HG03520 (cell line): ENCODE results near the gene POLR2H.
A peak's percentile ranks its signal among the peaks of the same experiment; 100 is the strongest.

ENCODE experiments used
- ATAC-seq: cut with Tn5 transposase; IDR thresholded peaks from one replicate; pipeline ENCODE4 v1.9.1; 2021; ENCODE audit warnings: mild to moderate bottlenecking, moderate library complexity; ENCODE audit not compliant: unreplicated experiment

The POLR2H gene

DNA sequence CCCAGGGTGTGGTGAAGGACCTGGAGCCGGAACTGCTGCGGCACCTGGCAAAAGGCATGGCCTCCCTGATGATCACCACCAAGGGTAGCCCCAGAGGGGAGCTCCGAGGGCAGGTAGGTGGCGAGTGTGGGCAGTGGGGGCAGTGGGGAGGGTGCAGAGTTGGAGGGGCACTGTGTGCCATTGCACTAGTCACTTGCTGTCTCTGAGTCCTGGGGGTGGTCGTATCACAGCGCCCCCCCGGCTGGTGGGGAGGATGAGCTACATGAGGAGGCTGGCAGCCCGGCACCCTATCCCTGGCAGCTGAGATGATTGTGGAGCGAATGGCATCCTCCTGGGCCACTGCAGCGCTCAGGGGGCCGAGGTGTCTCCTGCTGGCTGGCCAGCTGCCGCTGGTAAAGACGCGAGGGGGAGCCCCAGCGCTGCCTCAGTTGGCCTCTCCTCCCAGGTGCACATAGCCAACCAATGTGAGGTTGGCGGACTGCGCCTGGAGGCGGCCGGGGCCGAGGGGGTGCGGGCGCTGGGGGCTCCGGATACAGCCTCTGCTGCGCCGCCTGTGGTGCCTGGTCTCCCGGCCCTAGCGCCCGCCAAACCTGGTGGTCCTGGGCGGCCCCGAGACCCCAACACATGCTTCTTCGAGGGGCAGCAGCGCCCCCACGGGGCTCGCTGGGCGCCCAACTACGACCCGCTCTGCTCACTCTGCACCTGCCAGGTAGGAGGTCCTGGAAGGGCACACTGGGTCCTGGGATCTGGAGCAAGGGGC lies 24.7 kb downstream of the POLR2H start:
- ATAC-seq, result no peak

DNA sequence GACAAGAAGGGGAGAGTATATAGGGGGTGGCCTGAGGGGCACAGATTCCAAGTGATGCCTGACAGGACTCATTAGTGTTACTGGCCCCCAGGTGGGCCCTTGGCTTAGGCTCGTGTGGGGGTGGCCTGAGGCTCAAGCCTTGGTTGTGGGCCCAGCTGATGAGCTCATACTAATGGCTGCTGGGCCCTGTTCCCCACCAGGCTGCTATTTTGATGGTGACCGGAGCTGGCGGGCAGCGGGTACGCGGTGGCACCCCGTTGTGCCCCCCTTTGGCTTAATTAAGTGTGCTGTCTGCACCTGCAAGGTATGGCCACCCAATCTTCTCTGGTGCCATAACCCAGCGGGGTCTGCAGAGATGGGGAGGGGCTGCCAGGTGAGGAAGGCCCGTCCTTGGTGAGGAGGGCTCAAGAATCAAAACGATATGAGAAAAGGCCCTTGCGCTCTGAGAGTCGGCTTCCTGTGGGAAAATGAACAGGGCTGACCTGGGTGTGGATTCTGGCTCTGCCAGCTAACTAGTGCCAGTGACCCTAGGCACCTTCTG lies 25.7 kb downstream of the POLR2H start:
- no peak for ATAC-seq

DNA sequence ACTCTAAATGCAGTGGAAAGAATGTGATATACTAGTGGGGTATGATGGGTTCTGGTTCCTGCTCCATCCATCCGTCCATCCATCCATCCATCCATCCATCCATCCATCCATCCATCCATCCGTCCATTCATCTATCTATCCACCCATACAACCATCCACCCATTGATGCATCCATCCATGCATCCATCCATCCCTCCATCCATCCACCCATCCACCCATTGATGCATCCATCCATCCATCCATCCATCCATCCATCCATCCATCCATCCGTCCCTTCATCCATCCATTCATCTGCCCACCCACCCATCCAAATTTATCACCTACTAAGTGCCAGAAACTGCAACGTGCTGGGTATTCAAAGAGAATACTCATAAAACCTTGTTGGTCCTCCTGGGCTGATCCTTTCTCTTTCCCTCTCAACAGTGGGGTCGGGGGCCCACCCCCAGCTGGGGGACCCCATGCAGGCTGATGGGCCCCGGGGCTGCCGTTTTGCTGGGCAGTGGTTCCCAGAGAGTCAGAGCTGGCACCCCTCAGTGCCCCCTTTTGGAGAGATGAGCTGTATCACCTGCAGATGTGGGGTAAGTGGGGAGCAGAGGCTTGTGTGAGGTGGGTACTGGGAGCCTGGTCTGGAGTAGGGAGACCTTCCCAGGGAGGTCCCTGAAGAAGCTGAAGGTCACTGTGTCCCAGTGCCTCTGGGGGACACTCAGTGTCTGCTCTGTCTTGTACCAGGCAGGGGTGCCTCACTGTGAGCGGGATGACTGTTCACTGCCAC lies 26.8 kb downstream of the POLR2H start:
- ATAC-seq, result no peak

DNA sequence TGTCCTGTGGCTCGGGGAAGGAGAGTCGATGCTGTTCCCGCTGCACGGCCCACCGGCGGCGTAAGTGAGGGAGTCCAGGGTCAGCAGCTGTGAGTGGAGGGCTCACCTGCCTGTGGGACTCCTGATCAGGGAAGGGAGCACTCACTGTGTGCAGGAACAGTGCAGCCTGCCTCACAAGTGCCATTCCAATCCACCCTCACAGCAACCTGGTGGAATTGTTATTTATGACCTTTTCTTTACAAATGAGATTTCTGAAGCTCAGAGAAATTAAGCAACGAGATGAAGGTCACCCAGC lies 27.4 kb downstream of the POLR2H start:
- no peak for ATAC-seq

DNA sequence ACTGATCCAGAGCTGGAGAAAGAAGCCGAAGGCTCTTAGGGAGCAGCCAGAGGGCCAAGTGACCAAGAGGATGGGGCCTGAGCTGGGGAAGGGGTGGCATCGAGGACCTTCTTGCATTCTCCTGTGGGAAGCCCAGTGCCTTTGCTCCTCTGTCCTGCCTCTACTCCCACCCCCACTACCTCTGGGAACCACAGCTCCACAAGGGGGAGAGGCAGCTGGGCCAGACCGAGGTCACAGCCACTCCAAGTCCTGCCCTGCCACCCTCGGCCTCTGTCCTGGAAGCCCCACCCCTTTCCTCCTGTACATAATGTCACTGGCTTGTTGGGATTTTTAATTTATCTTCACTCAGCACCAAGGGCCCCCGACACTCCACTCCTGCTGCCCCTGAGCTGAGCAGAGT lies 27.9 kb downstream of the POLR2H start:
- ATAC-seq, result no peak

DNA sequence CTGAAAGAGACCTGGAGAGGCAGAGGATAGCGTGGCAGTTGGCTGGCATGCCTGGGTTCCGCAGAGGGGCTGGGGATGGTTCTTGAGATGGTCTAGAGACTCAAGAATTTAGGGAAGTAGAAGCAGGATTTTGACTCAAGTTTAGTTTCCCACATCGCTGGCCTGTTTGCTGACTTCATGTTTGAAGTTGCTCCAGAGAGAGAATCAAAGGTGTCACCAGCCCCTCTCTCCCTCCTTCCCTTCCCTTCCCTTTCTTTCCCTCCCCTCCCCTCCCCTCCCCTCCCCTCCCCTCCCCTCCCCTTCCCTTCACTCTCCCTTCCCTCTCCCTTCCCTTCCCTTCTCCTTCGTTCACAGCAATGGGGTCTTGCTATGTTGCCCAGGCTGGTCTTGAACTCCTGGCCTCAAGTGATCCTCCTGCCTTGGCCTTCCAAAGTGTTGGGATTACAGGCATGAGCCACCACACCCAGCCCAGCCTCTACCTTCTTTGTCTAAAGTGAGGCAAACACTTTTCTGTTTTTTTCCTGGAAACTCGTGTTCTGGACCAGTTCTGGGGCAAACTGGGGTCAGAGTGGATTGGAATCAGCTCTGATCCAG lies 28.5 kb downstream of the POLR2H start:
- ATAC-seq, result no peak

- ATAC-seq, result no peak
These were observed 29.8 kb downstream of the POLR2H start for GRCh38 chr3:184391266-184391665.

- ATAC-seq, result no peak
These were observed 33.8 kb downstream of the POLR2H start for GRCh38 chr3:184395320-184395660.

DNA sequence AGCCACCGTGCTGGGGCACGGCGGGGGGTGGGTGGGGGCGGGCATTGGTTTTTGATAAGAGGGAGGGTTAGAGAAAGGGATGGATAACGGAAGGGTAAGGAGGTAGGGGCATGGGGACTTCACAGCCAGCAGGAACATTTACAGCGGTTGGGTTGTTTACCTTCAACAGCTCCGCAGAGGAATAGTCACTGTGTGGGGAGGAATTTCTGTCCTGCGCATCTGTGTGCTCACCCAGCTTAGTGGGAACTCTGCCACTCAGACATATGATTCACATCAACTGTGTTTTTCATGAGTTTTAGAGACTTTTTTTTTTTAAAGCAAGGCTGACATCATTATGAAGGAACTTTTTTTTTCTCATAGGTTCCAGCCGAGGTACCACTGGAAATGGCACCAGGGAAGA lies 37.9 kb downstream of the POLR2H start:
- no peak for ATAC-seq

DNA sequence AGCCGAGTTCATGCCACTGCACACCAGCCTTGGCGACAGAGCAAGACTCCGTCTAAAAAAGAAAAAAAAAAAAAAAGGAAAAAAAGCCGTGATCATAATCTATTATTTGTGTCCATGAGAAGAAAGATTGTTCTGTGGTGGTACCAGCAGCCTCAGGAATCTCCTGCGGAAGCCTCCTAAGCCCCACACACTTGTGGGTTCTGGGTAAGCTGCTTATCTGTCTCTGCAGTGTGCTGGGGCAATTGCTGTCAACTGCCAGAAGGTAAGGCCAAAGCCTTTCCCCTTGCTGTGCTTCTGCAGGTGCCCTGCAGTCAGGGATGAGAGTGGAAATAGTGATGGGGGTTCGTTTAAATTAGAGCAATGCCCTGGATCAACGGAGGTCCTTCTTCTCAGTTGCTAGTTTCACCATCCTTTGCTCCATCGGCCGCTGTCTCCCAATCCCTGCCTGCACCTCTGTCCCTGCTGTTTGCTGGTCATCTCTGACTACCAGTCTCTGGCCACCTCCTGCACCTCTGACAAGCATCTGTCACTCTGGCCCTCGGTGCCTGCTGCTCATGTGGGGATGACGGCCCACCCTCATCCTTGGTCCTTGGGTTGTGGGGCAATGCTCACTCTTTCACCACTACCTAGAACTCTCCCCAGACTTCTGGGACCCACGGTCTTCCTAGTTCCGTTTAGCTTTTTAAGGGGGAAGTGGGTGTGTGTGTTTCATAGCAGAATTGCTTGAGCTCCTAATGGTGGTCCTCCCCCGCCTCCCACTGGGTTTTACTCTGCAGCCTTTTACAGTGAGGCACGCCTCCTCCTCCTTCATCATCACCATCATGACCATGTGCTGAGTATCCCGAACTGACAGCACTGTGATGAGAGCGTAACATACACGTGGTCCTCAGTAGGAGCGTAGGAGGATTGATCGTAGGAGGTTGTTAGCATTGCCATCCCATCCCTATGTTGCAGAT lies 43.8 kb downstream of the POLR2H start:
- ATAC-seq, result no peak

DNA sequence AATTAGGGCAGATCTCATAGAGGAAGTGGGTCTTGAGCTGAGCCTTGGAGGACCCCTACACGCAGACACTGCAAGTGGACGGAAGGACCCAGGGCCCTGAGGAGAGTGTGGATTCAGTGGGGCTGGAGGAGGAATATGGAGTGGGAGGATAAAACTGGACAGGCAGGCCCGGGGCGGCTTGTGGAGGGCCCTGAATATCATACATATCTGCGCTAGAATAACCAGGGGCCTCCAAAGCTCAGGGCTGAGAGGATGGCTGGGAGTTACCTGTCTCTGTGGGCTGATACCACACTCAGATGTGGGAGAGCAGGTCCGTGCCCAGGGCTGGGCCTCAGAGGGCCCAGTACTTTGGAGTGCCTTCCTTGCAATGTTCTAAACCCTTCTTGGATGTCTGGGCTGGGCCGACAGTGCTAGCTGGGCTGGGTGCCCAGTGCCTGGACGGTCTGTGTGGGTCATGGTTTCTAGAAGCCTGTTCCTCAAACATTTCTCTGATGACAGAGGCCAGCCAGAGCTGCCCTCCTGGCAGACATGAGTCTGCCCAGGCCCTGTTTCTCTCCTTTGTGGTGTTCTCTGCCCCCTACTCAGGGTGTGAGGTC lies 47.9 kb downstream of the POLR2H start:
- ATAC-seq, result no peak

DNA sequence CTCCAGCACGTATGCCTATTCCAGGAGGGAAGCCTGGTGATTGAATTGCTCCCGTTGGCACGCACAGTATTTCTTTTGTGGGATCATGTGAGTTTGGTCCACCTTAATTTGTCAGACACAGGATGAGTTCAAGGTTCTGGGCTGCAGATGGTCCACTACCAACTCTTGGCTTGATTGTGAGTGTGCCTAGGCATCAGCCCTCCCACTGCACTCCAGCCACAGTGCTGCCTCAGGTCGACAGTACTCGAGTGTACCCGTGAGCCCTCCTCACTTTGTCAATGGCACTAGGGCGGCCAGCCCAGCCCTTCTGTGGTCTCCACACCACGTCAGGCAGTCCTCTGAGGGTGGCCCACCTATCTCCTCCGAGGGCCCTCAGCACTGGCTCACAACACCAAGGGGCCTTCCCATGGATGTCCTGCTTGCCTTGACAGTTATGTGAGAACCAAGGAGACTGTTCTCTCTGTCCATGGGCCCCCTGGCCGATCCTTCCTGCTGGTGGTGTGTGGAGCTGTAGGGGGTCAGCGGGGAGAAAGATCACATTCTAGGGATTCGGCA lies 48.5 kb downstream of the POLR2H start:
- ATAC-seq, result no peak

GRCh38 chr3:184414418-184415202 lies 53.1 kb downstream of the POLR2H start:
- no peak for ATAC-seq

DNA sequence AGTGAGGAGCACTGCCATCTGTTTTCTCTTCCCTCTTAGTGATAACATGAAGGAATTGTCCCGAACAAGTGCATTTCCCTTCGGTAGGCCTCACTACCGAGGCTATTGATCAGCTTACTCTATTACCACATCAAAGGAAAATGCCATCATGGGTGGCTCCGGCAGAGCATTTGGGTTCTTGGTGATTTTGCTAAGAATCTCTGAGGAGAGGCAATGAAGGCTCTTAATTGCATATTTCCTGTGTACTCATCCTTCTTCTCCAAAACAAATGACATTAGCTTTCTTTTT lies 53.6 kb downstream of the POLR2H start:
- no peak for ATAC-seq

- ATAC-seq, result peak; percentile 82
These were observed 56.3 kb downstream of the POLR2H start for GRCh38 chr3:184417619-184418327.
